Activated CD8-positive, alpha-beta T cell treated with anti-CD3 and anti-CD28 coated beads for 36 hours (primary cell): ENCODE data around the gene KRT40. TPM values are rescaled to one million over a fixed set of nuclear protein-coding genes. Genes with fewer than 3 reads are reported as not detected.

Experiments
- ATAC-seq: fragments of 200-7000 bp; cut with Tn5 transposase; one replicate; pipeline ENCODE4 v1.10.0; 2021; ENCODE audit warnings: mild to moderate bottlenecking, moderate library complexity
- CTCF ChIA-PET: fragments of 350-600 bp; sonication (Branson Sonifier 250); formaldehyde crosslinking; loops from one replicate; lab custom pipeline; 2021; ENCODE audit warnings: antibody characterized with exemption; lab: Charles Lee
- POLR2A ChIA-PET: fragments of 350-600 bp; sonication (Branson Sonifier 250); formaldehyde crosslinking; loops from one replicate; lab custom pipeline; 2021; ENCODE audit warnings: antibody characterized with exemption; lab: Charles Lee
- DNase-seq: peaks from one replicate; pipeline ENCODE4 v3.0.0-alpha.2; 2020
- H3K27ac Mint-ChIP-seq: one replicate; pipeline ENCODE4 v1.8.0; 2021; ENCODE audit warnings: mild to moderate bottlenecking, mixed read lengths
- H3K27me3 Mint-ChIP-seq: one replicate; pipeline ENCODE4 v1.8.0; 2021; ENCODE audit warnings: mixed read lengths
- H3K36me3 Mint-ChIP-seq: one replicate; pipeline ENCODE4 v1.8.0; 2021; ENCODE audit warnings: low read depth, mixed read lengths
- H3K4me1 Mint-ChIP-seq: one replicate; pipeline ENCODE4 v1.8.0; 2021; ENCODE audit warnings: low read depth, mixed read lengths
- H3K4me3 Mint-ChIP-seq: one replicate; pipeline ENCODE4 v1.8.0; 2021; ENCODE audit warnings: mild to moderate bottlenecking, moderate library complexity, mixed read lengths
- H3K9me3 Mint-ChIP-seq: one replicate; pipeline ENCODE4 v1.8.0; 2021; ENCODE audit warnings: mixed read lengths
- CTCF ChIP-seq: fragments of 200-600 bp; IDR thresholded peaks from one replicate; pipeline ENCODE4 v1.8.0; 2022; ENCODE audit warnings: antibody characterized with exemption, mild to moderate bottlenecking
- intact Hi-C: fragments of 100-400 bp; cut with micrococcal nuclease; formaldehyde crosslinking; loops from one replicate; pipeline ENCODE4 v1.10.0; 2022
- total RNA-seq, 2 experiments: library from RNA; stranded (reverse); gene quantifications; one replicate each; pipeline ENCODE4 v1.2.3, GENCODE V29; 2021

Gene KRT40
- total RNA-seq, 2 experiments from 2014 or later, result not detected

GRCh38 chr17:40992666-40993065 is 8.5 kb upstream of the KRT40 start:
- intact Hi-C loops, result no loop called here
- ATAC-seq (no peak), DNase-seq (no peak)
- POLR2A ChIA-PET, result no interaction called here
- no peak overlapping the region for H3K27ac Mint-ChIP-seq
- no peaks in the 10 kb centered on the region for H3K9me3 Mint-ChIP-seq
- peaks cover 24% of the 10 kb centered on the region for H3K27me3 Mint-ChIP-seq
- H3K36me3 Mint-ChIP-seq, result no peaks in the 10 kb centered on the region
- H3K4me3 Mint-ChIP-seq, result no peak overlapping the region
- CTCF ChIA-PET, result no interaction called here
- no peak for TF ChIP-seq CTCF
- no peaks in the 10 kb centered on the region for H3K4me1 Mint-ChIP-seq

GRCh38 chr17:40986920-40987319 is 2.8 kb upstream of the KRT40 start:
- Mint-ChIP-seq H3K36me3 (no peaks in the 10 kb centered on the region), H3K9me3 (no peaks in the 10 kb centered on the region), H3K4me1 (no peaks in the 10 kb centered on the region), H3K4me3 (no peak overlapping the region), H3K27ac (no peak overlapping the region), H3K27me3 (peaks cover 17% of the 10 kb centered on the region)
- TF ChIP-seq CTCF, result no peak
- CTCF ChIA-PET, result no interaction called here
- intact Hi-C loops, result no loop called here
- POLR2A ChIA-PET, result no interaction called here
- ATAC-seq (no peak), DNase-seq (no peak)

GRCh38 chr17:40981115-40981514 is 3.0 kb downstream of the KRT40 start:
- H3K4me3 Mint-ChIP-seq, result no peak overlapping the region
- H3K9me3 Mint-ChIP-seq, result no peaks in the 10 kb centered on the region
- H3K4me1 Mint-ChIP-seq, result no peaks in the 10 kb centered on the region
- intact Hi-C loops, result no loop called here
- peaks cover 15% of the 10 kb centered on the region for H3K27me3 Mint-ChIP-seq
- no peak overlapping the region for H3K27ac Mint-ChIP-seq
- no peak for ATAC-seq
- DNase-seq, result no peak
- H3K36me3 Mint-ChIP-seq, result no peaks in the 10 kb centered on the region
- POLR2A ChIA-PET, result no interaction called here
- CTCF ChIA-PET, result no interaction called here
- no peak for TF ChIP-seq CTCF

GRCh38 chr17:40980596-40980995 is 3.5 kb downstream of the KRT40 start:
- H3K4me1 Mint-ChIP-seq, result no peaks in the 10 kb centered on the region
- no peak for TF ChIP-seq CTCF
- DNase-seq (no peak), ATAC-seq (no peak)
- H3K36me3 Mint-ChIP-seq, result no peaks in the 10 kb centered on the region
- CTCF ChIA-PET, result no interaction called here
- POLR2A ChIA-PET, result interaction anchor here (0.9 kb wide), 1 partner anchor 19 kb away, joined by 3 read pairs; no protein-coding TSS in a partner anchor
- no peak overlapping the region for H3K4me3 Mint-ChIP-seq
- intact Hi-C loops, result no loop called here
- H3K27ac Mint-ChIP-seq, result no peak overlapping the region
- H3K27me3 Mint-ChIP-seq, result peaks cover 15% of the 10 kb centered on the region
- no peaks in the 10 kb centered on the region for H3K9me3 Mint-ChIP-seq

- Mint-ChIP-seq H3K9me3 (no peaks in the 10 kb centered on the region), H3K27ac (no peak overlapping the region), H3K4me3 (no peak overlapping the region), H3K36me3 (no peaks in the 10 kb centered on the region), H3K4me1 (no peaks in the 10 kb centered on the region), H3K27me3 (peaks cover 15% of the 10 kb centered on the region)
- POLR2A ChIA-PET, result interaction anchor here (0.9 kb wide), 1 partner anchor 19 kb away, joined by 3 read pairs; no protein-coding TSS in a partner anchor
- CTCF ChIA-PET, result no interaction called here
- intact Hi-C loops, result no loop called here
- no peak for ATAC-seq
- DNase-seq, result no peak
- no peak for TF ChIP-seq CTCF
Observed at GRCh38 chr17:40980117-40980516, 4.0 kb downstream of the KRT40 start.
